Cardiac septum (tissue), 1 donor: ENCODE results near the gene IL12B. TPM values are rescaled to one million over a fixed set of nuclear protein-coding genes. Genes with fewer than 3 reads are reported as not detected.
"Not testable (repeated sequence)": the region's sequence is repeated elsewhere in the genome, so short reads cannot be mapped to it uniquely, and the experiment has no call there.

Experiments used
- DNase-seq: peaks from one replicate; pipeline ENCODE4 v3.0.0-alpha.2; 2020; ENCODE audit warnings: low spot score
- intact Hi-C: fragments of 100-400 bp; cut with DNase I; formaldehyde crosslinking; loops from one replicate; pipeline ENCODE4 v1.14.0; 2022
- long read RNA-seq: library from polyadenylated mRNA; unstranded; transcript quantifications from one replicate; pipeline ENCODE4 v2.0.0, GENCODE V29; 2021
- total RNA-seq: library from RNA; stranded (reverse); fragmentation: NEBNext Ultra II Directional; extraction: Animal tissue kit (Norgen Biotek cat#: 25700); gene quantifications from one replicate; pipeline ENCODE4 v1.2.1, GENCODE V29; 2021
- donor health status: DM: no; HTN: no; CAD: no.

Gene IL12B
- total RNA-seq, result not detected
- long read RNA-seq, partial matches to known transcripts, result 1 of 1 reads
- long read RNA-seq, other reads (novel, unspliced or antisense), result 0 of 1 reads

DNA sequence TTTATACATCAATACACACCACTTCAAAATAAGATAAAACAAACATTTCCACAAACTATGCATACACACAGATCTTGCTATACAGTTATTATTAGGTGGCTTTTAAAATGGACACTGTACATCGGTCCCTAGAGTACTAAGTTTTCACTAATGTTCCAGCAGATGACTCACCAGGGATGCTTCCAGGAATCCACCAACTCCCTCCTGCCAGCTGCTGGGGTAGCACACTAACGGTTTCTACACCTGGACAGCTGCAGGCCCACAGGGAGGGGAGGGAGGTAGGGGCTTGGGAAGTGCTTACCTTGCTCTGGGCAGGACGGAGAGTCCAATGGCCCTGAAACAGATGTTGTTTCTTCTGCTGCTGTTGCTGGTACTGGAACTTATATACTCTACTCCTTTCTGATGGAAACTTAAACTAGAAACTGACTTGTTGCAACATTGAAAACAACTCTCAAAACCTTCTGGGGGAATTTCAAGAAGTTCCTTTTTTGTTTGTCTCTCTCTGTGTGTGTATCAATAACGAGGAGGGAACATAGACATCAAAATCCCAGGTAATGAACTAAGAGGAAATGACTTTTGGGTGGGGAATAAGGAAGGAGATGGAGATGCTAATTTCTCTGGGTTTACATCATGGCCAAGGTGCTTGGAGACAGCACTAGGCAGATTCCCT, at the start of gene IL12B:
IL12B (minus strand) TSS at position 357 of the 670 bp plus-strand sequence. CDS start 3,705 bp downstream, outside the sequence.
- DNase-seq, result no peak
- intact Hi-C loops, result loop anchor here (5.0 to 10.0 kb wide), 2 partner anchors 185 to 657 kb away; no protein-coding TSS in a partner anchor

DNA sequence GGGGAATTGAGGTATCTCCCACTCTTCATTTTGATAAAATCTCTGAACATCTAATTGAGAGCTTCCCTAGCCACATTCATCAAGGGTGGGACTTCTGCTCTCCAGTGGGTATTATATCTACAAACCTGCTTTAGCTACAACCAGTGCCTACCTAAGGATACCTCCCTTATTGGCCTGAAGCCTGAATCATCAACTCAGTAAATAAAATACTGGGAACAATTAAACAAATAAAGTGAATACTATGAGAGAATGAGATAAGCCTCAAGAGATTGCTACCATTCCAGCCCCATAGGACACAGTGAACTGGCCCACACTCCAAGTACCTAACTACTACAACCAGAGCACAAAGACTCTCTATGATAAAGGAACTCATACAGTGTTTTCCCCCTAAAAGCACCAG, 47.4 kb upstream of the IL12B start:
- intact Hi-C loops, result no loop called here
- DNase-seq, result no peak

DNA sequence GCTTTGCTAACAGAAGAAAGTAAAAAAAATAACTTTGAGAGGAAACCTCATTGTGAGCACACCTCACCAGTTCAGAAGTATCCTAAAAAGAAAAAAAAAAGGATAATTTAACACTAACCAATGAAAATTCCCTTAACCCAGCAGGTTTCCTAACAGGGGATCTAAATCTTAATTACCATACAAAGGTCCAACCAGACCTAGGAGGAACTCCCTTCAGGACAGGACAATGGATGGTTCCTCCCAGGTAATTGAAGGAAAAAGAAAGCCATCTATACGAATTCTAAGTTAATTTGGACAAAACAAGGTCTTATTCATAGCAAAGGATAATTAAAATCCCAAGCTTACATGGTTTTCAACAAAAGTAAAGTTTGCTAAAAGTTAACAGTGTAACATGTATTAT, 37.6 kb upstream of the IL12B start:
- intact Hi-C loops, DNase-seq: not testable (repeated sequence)

DNA sequence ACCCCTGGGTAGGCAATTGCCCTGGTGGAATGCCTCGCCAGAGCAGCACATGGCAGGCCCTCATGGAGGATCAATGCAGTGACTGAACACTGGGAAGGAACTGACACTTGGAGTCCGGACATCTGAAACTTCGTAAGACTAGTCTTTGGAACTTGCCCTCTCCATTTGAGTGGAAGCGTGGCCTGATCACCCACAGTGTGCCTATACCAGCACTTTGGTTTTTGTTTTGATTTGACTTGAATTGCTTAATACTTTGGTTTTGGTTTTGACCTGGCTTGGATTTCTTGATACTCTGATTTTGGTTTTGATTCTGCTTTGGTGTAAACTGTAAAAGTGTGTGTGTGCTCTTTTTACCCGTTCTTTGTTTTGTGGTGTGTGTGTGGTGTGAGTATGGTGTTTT, 36.5 kb upstream of the IL12B start:
- DNase-seq, intact Hi-C loops: not testable (repeated sequence)

DNA sequence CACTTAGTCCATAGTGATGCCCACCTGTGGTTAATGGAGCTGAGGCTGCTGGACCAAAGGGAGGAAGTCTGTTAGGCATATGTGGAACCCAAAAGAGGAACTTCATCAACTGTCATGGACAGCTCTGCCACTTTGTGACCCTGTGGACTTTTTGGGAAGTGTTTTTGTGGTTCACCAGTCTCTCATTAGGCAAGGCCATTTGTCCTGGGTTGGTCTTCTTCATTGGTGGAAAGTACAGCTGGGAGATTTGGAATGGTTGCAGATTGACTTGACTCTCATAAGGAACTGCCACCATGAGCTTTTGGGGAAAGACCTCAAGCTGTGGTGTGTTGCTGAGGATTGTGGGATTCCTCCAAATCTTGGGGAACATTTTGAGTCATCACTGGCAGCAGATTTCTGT, 31.9 kb upstream of the IL12B start:
- intact Hi-C loops, result no loop called here
- DNase-seq, result no peak

DNA sequence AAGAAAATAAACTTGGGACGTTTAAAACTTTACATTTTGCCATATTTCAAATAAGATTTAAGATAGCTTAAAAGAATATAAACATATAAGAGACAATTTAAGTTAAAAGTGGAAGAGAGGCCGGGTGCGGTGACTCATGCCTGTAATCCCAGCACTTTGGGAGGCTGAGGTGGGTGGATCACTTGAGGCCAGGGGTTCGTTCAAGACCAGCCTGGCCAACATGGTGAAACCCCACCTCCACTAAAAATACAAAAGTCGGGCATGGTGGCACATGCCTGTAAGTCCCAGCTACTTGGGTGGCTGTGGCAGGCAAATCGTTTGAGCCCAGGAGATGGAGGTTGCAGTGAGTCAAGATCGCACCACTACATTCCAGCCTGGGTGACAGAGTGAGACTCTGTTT, 29.6 kb upstream of the IL12B start:
- intact Hi-C loops, DNase-seq: not testable (repeated sequence)

DNA sequence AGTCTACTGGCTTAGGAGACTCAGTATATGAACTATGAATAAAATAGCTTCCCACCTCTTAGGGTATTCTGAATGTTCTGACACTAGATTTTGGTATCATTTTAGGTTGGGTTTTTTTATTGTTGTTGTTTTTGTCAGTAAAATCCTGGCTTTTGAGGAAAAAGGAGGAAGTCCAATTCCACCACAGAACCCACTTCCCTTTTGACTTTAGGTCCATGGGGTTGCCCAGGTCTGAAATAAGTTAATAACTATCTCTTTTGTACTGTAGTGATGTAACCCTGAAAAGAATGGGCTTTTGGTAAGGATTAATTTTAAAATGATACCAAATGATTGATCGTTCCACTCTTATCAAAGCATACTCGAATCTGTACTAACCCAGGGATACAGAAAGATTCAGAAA, 29.1 kb upstream of the IL12B start:
- intact Hi-C loops, result no loop called here
- DNase-seq, result no peak

DNA sequence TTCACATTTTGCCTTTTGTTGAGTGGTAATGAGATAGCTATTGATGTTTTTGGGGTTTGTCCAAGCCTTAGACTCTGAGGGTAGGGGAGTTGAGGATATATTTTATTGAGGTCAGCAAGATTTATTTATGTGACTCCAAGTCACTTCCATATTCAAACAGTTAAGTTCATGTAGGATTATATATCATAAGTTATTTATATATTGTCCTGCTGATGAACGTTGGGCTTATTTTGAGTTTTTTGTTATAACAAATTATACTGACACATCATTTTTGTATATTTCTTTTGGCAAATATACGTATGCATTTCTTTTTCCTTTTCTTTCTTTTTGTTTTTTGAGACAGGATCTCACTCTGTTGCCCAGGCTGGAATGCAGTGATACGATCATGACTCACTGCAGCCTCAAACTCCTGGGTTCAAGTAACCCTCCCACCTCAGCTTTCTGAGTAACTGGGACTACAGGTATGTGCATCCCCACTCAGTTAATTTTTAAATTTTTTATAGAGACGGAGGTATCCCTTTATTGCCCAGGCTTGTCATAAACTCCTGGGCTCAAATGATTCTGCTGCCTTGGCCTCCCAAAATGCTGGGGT, 23.5 kb upstream of the IL12B start:
- intact Hi-C loops, result no loop called here
- DNase-seq, result no peak

DNA sequence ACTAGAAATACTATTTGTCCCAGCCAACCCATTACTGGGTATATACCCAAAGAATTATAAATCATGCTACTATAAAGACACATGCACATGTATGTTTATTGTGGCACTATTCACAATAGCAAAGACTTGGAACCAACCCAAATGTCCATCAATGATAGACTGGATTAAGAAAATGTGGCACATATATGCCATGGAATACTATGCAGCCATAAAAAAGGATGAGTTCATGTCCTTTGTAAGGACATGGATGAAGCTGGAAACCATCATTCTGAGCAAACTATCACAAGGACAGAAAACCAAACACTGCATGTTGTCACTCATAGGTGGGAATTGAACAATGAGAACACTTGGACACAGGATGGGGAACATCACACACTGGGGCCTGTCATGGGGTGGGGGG, 20.4 kb upstream of the IL12B start:
- DNase-seq, intact Hi-C loops: not testable (repeated sequence)

DNA sequence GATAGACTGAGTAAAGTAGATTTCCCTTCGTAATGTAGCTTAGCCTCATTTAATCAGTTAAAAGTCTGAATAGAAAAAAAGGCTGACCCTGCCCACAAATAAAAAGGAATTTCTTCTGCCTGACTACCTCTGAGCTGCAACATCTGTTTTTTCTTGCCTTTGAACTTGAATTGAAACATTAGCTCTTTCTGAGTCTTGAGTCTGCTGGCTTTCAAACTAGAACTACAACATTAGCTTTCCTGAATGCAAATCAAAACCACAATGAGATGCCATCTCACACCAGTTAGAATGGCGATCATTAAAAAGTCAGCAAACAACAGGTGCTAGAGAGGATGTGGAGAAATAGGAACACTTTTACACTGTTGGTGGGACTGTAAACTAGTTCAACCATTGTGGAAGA, 19.9 kb upstream of the IL12B start:
- DNase-seq, intact Hi-C loops: not testable (repeated sequence)

DNA sequence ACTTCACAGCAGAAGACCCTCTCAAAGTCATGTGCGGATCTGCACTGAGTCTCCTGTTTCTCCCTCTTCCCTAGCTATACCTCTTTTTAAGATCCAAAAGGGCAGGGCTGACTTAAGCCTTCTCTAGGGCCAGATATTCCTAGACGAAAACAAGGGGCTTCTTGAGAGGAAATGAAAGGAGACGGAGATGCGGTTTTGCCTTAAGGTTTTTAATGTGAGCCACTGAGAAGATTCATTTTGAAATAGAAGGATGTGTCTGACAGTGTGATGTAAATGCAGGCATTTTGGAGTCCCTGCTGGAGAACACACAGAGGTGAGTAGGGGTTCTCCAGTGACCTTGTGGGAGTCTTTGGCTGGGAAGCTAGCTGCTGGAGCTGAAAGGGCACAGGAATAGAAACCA, 15.6 kb upstream of the IL12B start:
- intact Hi-C loops, result no loop called here
- no peak for DNase-seq

DNA sequence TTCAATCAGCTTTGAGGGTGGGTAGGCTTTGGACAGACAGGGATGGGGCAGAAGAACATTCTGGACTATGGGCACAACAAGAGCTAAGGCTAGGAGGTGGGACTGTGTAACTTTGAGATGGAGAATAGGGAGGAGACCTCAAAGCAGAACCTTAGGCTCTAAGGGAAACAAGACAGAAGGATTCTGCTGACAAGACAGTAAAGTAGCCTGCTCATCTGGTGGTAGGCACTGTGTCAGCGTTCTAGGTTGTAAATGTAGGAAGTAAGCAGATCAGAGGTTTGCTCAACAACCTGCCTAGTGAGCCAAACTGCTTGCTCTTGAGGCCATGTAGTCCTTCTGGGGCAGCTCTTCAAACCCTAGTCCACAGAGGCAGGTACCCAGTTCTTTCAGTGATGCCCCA, 15.0 kb upstream of the IL12B start:
- intact Hi-C loops, result no loop called here
- DNase-seq, result no peak

DNA sequence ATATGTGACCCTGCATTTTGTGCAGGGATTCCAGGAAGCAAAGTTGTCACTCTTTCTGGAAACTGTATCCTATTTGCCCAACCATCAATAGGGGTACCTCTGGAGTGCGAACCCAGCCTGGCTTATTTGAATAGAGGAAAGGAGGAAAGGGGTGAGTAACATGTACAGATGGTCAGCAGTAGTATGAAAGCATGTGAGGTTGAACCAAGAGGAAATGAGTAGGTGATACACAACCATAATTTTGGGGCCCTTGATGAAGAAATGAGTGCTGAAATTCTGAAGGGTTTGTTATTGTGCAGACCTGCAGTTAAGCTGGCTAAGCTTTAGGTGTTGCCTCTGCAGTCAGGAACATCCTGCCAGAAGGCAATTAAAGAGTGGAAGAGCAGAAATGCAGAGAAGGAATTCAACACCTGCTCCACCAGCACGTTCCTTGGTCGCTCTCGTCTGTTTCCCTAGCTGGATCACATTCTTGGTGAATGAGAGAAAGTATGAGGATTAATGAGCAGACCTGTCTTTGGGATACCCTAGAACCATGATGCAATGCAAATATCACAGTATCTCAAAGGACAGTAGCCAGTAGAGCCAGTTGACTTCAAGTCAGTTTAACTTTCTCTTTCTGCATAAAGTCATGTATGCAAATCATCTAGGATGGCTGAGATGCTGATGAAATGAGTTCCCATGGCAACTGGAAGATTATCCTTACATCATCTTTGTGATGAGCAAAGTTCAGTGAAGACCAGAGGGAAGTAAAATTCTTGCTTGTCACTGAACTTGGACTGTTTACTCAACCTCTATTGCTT, 13.2 kb upstream of the IL12B start:
- intact Hi-C loops, result no loop called here

DNA sequence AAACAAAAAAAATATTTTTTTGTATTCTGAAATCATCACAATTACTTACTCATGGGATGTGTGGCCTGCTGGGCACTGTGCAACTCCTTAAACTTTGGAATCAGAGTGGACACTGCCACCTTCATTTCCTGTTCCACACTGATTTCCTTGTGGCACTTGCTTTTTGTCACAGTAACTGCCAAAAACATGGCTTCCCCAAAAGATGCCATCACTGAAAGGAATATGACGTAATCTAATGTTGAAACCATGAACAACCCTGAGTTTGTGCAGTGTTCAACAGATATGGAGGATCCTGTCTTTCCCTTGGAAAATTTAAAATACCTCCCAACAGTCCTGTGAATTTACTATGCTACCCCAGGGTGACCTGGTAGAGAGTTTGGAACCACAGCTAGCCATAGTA, 12.6 kb upstream of the IL12B start:
- intact Hi-C loops, result no loop called here
- DNase-seq, result no peak

More for the DNA sequence above, 13.2 kb upstream of the IL12B start:
- DNase-seq, result no peak

DNA sequence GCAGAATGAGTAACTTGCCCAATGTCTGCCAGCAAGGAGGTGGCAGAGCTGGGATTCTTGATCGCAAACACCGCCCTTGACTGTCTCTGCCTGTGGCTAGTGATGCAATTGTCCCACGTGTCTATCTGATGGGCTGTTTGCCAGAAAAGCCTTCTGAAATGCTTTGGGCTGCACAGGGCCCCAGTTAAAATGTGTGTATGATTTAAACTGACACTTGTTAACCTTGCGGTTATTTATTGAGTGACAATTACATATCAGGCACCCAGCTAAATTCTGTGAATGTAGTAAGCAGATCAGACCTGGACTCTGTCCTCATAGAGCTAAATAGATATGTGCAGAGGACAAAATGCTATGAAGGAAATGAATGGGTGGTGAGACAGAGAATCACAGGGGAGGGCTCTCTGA, 11.6 kb upstream of the IL12B start:
- intact Hi-C loops, result no loop called here
- peak; percentile 85 for DNase-seq

DNA sequence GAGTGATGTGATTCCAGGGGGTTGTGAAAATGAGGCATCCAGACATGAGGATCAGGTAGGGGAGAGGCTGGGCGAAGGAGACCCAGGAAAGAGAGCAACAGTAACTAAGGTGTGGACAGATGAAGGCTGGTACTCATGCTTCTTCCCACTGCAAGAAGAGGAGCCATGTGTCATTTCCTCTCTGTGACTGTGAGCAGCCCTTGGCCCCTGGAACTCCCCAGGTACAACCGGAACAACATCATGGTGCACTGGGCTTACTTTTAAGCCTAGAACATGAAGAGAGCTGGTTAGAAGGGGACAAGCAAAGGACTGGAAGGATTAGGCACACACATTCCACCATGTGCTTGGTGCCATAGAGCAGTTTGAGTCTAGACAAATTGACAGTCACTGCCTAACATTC, 10.9 kb upstream of the IL12B start:
- intact Hi-C loops, result no loop called here
- DNase-seq, result no peak

DNA sequence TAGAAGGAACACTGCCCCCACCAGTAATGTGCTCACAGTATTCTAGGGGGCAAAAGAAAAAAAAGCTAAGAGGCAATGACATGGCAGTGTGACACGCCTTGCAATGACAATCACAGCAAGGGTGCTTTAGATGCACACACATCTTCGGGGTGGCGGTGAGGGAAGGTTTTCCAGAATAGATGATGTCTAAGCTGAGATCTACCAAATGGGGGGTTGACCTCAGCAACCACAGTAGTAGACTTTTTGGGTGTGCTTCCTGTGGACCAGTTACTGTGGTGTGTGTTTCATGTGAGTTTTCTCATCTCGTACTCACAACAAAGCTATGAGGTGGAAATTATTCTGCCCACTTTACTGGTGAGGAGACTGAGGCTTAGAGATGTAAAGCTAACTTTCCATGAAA, 10.2 kb upstream of the IL12B start:
- no peak for DNase-seq
- intact Hi-C loops, result no loop called here

DNA sequence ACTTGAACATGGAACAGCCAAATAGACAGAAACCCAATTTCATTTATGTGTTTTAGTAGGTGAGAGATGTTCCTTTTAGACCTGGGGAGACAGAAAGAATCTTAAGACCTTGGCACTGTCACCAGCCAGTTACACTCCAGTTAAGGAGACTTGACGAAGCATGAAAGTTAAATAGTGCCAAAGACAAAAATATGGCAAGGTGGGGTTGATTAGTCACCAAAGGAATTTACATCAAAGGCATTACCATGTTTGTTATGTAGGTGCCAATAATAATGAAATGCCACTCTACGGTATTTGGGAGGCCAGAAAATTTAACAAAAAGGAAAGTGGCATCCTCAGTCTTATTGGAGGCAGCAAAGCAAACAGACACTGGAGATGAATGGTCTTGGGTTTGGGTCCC, 9.2 kb upstream of the IL12B start:
- intact Hi-C loops, result loop anchor here (10.0 kb wide), 1 partner anchor 175 kb away; no protein-coding TSS in a partner anchor

DNA sequence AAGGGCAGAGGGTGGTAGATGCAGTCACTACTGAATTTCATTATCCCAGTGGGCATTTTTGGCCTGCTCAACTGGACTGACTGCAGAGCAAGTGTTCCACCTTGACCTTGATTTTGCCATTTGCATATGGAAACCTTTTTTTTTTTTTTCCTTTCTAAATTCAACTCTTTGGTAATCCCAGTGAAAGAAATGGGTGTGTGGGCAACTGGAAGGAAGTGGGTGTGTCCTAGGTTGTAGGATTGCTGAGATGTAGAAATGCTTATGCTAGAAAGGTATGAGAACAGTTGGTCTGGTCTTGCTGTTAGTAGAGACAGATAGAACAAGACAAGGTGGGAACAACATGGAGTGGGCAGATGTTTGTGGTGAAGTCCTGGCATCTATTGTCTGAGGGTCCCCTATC, 7.8 kb upstream of the IL12B start:
- DNase-seq, result no peak
- intact Hi-C loops, result loop anchor here (10.0 kb wide), 1 partner anchor 177 kb away; no protein-coding TSS in a partner anchor

More for the DNA sequence above, 9.2 kb upstream of the IL12B start:
- no peak for DNase-seq
